ENCODE results near the gene ZBTB38.

GRCh38 chr3:141399200-141399599 lies 30.9 kb downstream of the ZBTB38 start:
- TF ChIP-seq CTCF (IDR thresholded peaks at IDR 0.05), result no peak
- no peak for TF ChIP-seq POLR2A (IDR thresholded peaks at IDR 0.05)
